ENCODE data around the gene ASB7.

The ASB7 gene

GRCh38 chr15:100642213-100642949 lies 40.0 kb downstream of the ASB7 start:
- TF ChIP-seq POLR2AphosphoS5 (IDR thresholded peaks at IDR 0.05; ENCODE audit: low read depth, low read length) (no peak), FOXP2 (optimal IDR thresholded peaks at IDR 0.05; ENCODE audit: borderline replicate concordance, extremely low read depth, extremely low read length, insufficient read depth) (no peak), REST (IDR thresholded peaks at IDR 0.05; ENCODE audit: insufficient read depth in 1 of 2, low read depth in 2 of 2, low read length in 2 of 2) (no peak), TAF1 (IDR thresholded peaks at IDR 0.05; ENCODE audit: borderline replicate concordance, insufficient read depth, low read length) (no peak), SIN3A (IDR thresholded peaks at IDR 0.05; ENCODE audit: borderline replicate concordance, insufficient read depth, low read length) (no peak)

GRCh38 chr15:100642950-100643338 lies 40.6 kb downstream of the ASB7 start:
- TF ChIP-seq SIN3A (IDR thresholded peaks at IDR 0.05; ENCODE audit: borderline replicate concordance, insufficient read depth, low read length) (no peak), TAF1 (IDR thresholded peaks at IDR 0.05; ENCODE audit: borderline replicate concordance, insufficient read depth, low read length) (no peak), FOXP2 (optimal IDR thresholded peaks at IDR 0.05; ENCODE audit: borderline replicate concordance, extremely low read depth, extremely low read length, insufficient read depth) (no peak), REST (IDR thresholded peaks at IDR 0.05; ENCODE audit: insufficient read depth in 1 of 2, low read depth in 2 of 2, low read length in 2 of 2) (no peak), POLR2AphosphoS5 (IDR thresholded peaks at IDR 0.05; ENCODE audit: low read depth, low read length) (no peak)

GRCh38 chr15:100645671-100646070 lies 43.3 kb downstream of the ASB7 start:
- TF ChIP-seq FOXP2 (optimal IDR thresholded peaks at IDR 0.05; ENCODE audit: borderline replicate concordance, extremely low read depth, extremely low read length, insufficient read depth): no peak
- TF ChIP-seq POLR2AphosphoS5 (IDR thresholded peaks at IDR 0.05; ENCODE audit: low read depth, low read length): no peak
- TF ChIP-seq TAF1 (IDR thresholded peaks at IDR 0.05; ENCODE audit: borderline replicate concordance, insufficient read depth, low read length): no peak
- TF ChIP-seq REST (IDR thresholded peaks at IDR 0.05; ENCODE audit: insufficient read depth in 1 of 2, low read depth in 2 of 2, low read length in 2 of 2): no peak
- TF ChIP-seq SIN3A (IDR thresholded peaks at IDR 0.05; ENCODE audit: borderline replicate concordance, insufficient read depth, low read length): no peak

- TF ChIP-seq REST (IDR thresholded peaks at IDR 0.05; ENCODE audit: insufficient read depth in 1 of 2, low read depth in 2 of 2, low read length in 2 of 2): no peak
- TF ChIP-seq FOXP2 (optimal IDR thresholded peaks at IDR 0.05; ENCODE audit: borderline replicate concordance, extremely low read depth, extremely low read length, insufficient read depth): no peak
- TF ChIP-seq SIN3A (IDR thresholded peaks at IDR 0.05; ENCODE audit: borderline replicate concordance, insufficient read depth, low read length): no peak
- no peak for TF ChIP-seq TAF1 (IDR thresholded peaks at IDR 0.05; ENCODE audit: borderline replicate concordance, insufficient read depth, low read length)
- TF ChIP-seq POLR2AphosphoS5 (IDR thresholded peaks at IDR 0.05; ENCODE audit: low read depth, low read length): no peak
Measured at GRCh38 chr15:100648951-100649350, 46.6 kb downstream of the ASB7 start.
